Islet of Langerhans (tissue), 1 donor: Measurements from ENCODE around the gene KRTCAP2.
"Not testable (repeated sequence)": the region's sequence is repeated elsewhere in the genome, so short reads cannot be mapped to it uniquely, and the experiment has no call there.

ENCODE experiments used
- FAIRE-seq: peaks from one replicate; lab custom pipeline; 2011; peaks lifted over from hg19 to GRCh38; lab: Jason Lieb, UNC

KRTCAP2 gene

DNA sequence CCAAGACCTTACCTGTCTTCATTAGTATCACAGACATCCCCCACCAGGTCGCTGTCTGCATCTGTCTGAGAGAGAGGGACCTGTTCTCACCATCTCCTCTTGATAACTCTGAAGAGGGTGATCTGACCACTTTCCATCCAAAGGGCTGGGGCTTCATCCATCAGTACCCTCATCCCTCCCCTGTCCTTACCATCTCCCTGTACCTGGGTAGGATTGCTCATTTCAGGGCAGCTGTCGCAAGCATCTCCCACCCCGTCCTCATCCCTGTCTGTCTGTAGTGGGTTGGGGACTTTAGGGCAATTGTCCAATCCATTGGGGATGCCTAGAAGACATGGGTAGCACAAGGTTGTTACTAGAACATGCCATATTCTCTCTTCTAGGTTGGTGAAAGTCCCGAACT, 26.7 kb upstream of the KRTCAP2 start:
- no peak for FAIRE-seq

- FAIRE-seq = no peak
These were observed 25.4 kb upstream of the KRTCAP2 start for GRCh38 chr1:155198547-155198906.

DNA sequence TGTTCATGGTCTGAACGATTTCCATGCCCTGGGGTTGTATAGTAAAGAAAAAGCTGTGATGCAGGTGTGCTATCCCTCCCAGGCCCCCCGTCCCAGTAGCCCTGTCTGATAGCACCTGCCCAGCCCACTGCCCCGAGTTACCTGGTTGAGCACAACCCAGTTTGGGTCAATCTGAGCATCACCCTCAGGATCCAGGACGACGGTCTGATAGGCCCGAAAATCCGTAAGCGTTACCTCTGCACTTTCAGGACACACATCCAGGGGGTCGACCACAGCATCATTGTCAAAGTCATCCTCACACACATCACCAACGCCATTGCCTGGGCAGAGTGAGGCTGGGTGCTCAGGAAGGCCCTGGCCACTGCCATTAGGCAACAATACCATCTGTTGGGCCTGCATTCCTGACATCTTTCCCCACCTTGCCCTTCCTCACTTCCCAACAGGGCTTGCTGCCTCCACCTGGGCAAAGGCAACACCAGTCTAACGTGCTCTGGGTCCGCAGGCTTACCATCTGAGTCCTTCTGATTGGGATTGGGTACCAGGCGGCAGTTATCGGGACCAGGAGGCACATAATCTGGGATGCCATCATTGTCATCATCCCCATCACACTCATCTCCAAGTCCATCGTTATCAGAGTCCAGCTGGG, 24.9 kb upstream of the KRTCAP2 start:
- no peak for FAIRE-seq

GRCh38 chr1:155196893-155197638, 24.0 kb upstream of the KRTCAP2 start:
- FAIRE-seq = no peak

GRCh38 chr1:155196103-155196892, 23.2 kb upstream of the KRTCAP2 start:
- no peak for FAIRE-seq

DNA sequence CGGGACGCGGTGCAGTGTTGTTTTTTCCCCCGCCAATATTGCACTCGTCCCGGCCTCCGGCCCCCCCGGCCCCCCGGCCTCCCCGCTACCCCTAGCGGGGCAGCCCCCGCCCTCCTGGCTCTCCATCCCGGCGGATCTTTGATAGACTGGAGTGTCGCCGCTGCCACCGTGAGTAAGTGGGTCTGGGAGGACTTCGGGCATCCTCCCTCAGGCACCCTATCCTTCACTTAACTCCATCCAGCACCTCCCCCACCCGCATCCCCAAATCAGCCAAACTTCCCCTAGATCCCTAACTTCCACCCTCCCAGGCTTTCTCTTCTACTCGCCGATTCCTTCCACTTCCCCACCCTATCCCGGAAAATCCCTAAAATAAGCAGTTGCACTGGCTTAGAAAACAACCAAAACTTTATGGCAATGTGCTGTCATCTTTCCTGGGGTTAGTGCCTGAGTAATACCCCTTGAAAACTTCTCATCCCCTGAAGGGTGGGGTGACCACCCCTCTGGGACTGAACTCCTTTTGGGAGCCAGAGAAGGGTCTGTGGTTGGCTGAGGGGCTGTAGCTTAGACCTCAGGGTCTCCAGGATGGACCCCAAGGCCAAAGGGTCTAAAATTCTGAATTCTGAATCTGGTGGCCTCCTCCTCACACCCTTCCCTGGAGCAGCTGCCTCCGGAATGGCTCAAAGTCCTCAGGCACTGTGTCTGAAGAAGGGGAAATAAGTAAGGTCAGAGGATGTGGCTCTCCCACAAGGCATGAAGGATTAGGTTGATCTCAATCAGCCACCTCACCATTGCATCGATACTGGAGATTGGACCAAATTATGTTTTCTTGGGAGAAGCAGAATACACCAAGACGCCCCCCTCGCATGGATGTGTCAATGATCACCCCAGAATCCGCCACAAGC, 22.3 kb upstream of the KRTCAP2 start:
- no peak for FAIRE-seq

DNA sequence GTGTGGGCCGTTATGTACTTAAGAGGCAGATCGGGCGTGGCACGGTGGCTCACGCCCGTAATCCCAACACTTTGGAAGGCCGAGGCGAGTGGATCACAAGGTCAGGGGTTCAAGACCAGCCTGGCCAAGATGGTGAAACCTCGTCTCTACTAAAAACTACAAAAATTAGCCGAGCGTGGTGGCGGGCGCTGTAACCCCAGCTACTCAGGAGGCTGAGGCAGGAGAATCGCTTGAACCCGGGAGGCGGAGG, 20.8 kb upstream of the KRTCAP2 start:
- not testable (repeated sequence) for FAIRE-seq

GRCh38 chr1:155193275-155193990, 20.3 kb upstream of the KRTCAP2 start:
- FAIRE-seq = no peak

GRCh38 chr1:155192346-155193274, 19.5 kb upstream of the KRTCAP2 start:
- FAIRE-seq = no peak

GRCh38 chr1:155191904-155192303, 18.8 kb upstream of the KRTCAP2 start:
- FAIRE-seq = no peak

DNA sequence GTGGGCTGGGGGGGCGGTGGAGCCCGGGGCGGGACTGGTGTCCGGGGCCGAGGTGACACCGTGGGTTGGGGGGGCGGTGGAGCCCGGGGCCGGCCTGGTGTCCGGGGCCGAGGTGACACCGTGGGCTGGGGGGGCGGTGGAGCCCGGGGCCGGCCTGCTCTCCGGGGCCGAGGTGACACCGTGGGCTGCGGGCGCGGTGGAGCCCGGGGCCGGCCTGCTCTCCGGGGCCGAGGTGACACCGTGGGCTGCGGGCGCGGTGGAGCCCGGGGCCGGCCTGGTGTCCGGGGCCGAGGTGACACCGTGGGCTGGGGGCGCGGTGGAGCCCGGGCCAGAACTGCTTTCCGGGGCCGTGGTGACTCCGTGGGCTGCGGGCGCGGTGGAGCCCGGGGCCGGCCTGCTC, 16.8 kb upstream of the KRTCAP2 start:
- not testable (repeated sequence) for FAIRE-seq

DNA sequence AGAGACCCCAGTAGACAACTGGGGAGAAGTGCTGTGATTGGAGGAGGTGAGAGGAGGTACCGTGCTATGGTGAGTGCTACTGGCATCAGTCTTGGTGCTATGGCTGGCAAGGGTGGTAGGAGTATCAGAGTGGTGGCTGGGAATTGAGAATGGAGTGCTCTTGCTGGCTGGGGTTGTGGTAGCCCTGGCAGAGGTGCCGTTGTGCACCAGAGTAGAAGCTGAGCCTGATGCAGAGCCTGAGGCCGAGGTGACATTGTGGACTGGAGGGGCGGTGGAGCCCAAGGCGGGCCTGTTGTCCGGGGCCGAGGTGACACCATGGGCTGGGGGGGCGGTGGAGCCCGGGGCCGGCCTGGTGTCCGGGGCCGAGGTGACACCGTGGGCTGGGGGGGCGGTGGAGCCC, 15.2 kb upstream of the KRTCAP2 start:
- FAIRE-seq = no peak

GRCh38 chr1:155187456-155187891, 14.4 kb upstream of the KRTCAP2 start:
- FAIRE-seq = no peak

GRCh38 chr1:155186794-155187455, 13.8 kb upstream of the KRTCAP2 start:
- no peak for FAIRE-seq

GRCh38 chr1:155186067-155186793, 13.1 kb upstream of the KRTCAP2 start:
- no peak for FAIRE-seq

DNA sequence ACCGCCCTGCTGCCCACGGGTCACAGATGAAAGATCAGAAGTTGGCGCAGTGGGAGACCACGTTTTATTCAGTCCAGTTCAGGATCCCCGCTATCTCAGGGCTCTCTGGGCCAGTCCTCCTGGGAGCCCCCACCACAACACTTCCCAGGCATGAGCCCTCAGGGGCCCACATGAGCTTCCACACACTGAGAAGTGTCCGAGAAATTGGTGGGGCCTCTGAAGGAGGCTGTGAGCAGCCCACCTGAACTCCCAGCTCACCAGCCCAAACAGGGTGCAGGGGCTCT, 12.6 kb upstream of the KRTCAP2 start:
- FAIRE-seq = no peak

GRCh38 chr1:155184835-155185782, 12.0 kb upstream of the KRTCAP2 start:
- FAIRE-seq = no peak

DNA sequence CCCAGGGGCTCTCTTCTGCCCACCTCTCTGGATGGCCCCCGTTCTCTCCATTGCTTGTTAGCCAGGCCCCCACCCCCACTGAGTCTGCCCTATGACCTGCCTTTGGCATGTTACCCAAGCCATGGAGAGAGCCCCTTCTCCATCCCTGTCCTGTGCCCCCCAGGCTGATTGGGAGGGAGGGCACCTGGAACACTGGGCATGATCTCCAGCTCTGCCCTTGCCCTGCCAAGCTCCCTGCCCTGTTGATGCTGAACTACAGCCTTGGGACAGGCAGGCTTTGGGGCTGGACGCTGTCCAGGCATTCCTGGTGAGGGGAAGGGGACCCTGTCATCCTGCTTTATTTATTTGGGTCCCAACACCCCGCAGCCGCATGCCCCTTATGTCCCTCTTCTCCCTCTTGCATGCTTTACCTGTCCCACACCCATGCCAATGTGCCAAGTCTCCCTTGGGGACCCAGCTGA, 11.3 kb upstream of the KRTCAP2 start:
- FAIRE-seq = no peak
